ENCODE results near the gene FBXO36.
"Not testable (repeated sequence)": the region's sequence is repeated elsewhere in the genome, so short reads cannot be mapped to it uniquely, and the experiment has no call there.

Gene FBXO36

GRCh38 chr2:229910832-229911412, 11.4 kb upstream of the FBXO36 start:
- no peak for DNase-seq (ENCODE audit: low read depth in 2 of 2)

GRCh38 chr2:229914171-229914570, 8.1 kb upstream of the FBXO36 start:
- DNase-seq (ENCODE audit: low read depth in 2 of 2) = no peak

- DNase-seq (ENCODE audit: low read depth in 2 of 2) = no peak
Measured at GRCh38 chr2:229917793-229918192, 4.5 kb upstream of the FBXO36 start.

- DNase-seq (ENCODE audit: low read depth in 2 of 2) = no peak
Measured at GRCh38 chr2:229920011-229920641, 2.2 kb upstream of the FBXO36 start.

- DNase-seq (ENCODE audit: low read depth in 2 of 2) = peak; percentile 52 to 55
Measured at GRCh38 chr2:229921101-229921891, 1.0 kb upstream of the FBXO36 start.

- peak; percentile 77 to 80 for DNase-seq (ENCODE audit: low read depth in 2 of 2)
Measured at GRCh38 chr2:229921892-229922448, 333 bp upstream of the FBXO36 start, which contains the start of gene TRIP12. Gene TRIP12 (minus strand): TSS chr2:229922009. CDS start chr2:229880079, 41,930 bp downstream.

GRCh38 chr2:229924541-229924940, 2.2 kb downstream of the FBXO36 start:
- DNase-seq (ENCODE audit: low read depth in 2 of 2) = not testable (repeated sequence)

GRCh38 chr2:229925201-229925600, 2.9 kb downstream of the FBXO36 start:
- no peak for DNase-seq (ENCODE audit: low read depth in 2 of 2)

GRCh38 chr2:229927817-229928321, 5.6 kb downstream of the FBXO36 start:
- no peak for DNase-seq (ENCODE audit: low read depth in 2 of 2)

- DNase-seq (ENCODE audit: low read depth in 2 of 2) = no peak
Measured at GRCh38 chr2:229930656-229931055, 8.4 kb downstream of the FBXO36 start.

- DNase-seq (ENCODE audit: low read depth in 2 of 2) = no peak
Measured at GRCh38 chr2:229931241-229931640, 8.9 kb downstream of the FBXO36 start.

- no peak for DNase-seq (ENCODE audit: low read depth in 2 of 2)
Measured at GRCh38 chr2:229937537-229937936, 15.2 kb downstream of the FBXO36 start.

GRCh38 chr2:229942671-229943070, 20.4 kb downstream of the FBXO36 start:
- DNase-seq (ENCODE audit: low read depth in 2 of 2) = no peak

- DNase-seq (ENCODE audit: low read depth in 2 of 2) = no peak
Measured at GRCh38 chr2:229943171-229943570, 20.9 kb downstream of the FBXO36 start.

GRCh38 chr2:229943770-229944449, 21.6 kb downstream of the FBXO36 start:
- no peak for DNase-seq (ENCODE audit: low read depth in 2 of 2)

- DNase-seq (ENCODE audit: low read depth in 2 of 2) = no peak
Measured at GRCh38 chr2:229945975-229946374, 23.7 kb downstream of the FBXO36 start.

GRCh38 chr2:229947544-229947943, 25.2 kb downstream of the FBXO36 start:
- DNase-seq (ENCODE audit: low read depth in 2 of 2) = no peak

- DNase-seq (ENCODE audit: low read depth in 2 of 2) = no peak
Measured at GRCh38 chr2:229952256-229952835, 30.0 kb downstream of the FBXO36 start.

GRCh38 chr2:229955663-229956062, 33.4 kb downstream of the FBXO36 start:
- no peak for DNase-seq (ENCODE audit: low read depth in 2 of 2)

GRCh38 chr2:229956491-229956890, 34.2 kb downstream of the FBXO36 start:
- no peak for DNase-seq (ENCODE audit: low read depth in 2 of 2)

- not testable (repeated sequence) for DNase-seq (ENCODE audit: low read depth in 2 of 2)
Measured at GRCh38 chr2:229963596-229963995, 41.3 kb downstream of the FBXO36 start.

All from stimulated activated CD8-positive, alpha-beta memory T cell treated with anti-CD3 and anti-CD28 coated beads, Interleukin-2, amount 100 ng/mL, for 48 hours (primary cell).